Measurements from ENCODE around the gene UTY.

UTY gene

GRCh38 chrY:13339381-13339780, 140.5 kb downstream of the UTY start:
- no peak for DNase-seq
- Histone ChIP-seq H3K4me3 (ENCODE audit: low read length) (no peak overlapping the region), H3K9me2 (replicated peaks; ENCODE audit: insufficient read depth, low read length) (no peaks in the 10 kb centered on the region), H3K27ac (ENCODE audit: low read length) (no peak overlapping the region), H3K36me3 (replicated peaks; ENCODE audit: insufficient read depth, low read length) (no peaks in the 10 kb centered on the region), H2AFZ (ENCODE audit: low read length) (no peak overlapping the region), H3K79me2 (ENCODE audit: low read length) (no peaks in the 10 kb centered on the region), H3K9me3 (replicated peaks; ENCODE audit: insufficient read depth, low read length) (no peaks in the 10 kb centered on the region), H4K20me1 (ENCODE audit: insufficient read depth, low read length) (no peaks in the 10 kb centered on the region), H3K4me1 (ENCODE audit: low read length) (no peaks in the 10 kb centered on the region), H3K27me3 (replicated peaks; ENCODE audit: insufficient read depth, low read length) (no peaks in the 10 kb centered on the region), H3F3A (ENCODE audit: insufficient read depth, low read length) (no peaks in the 10 kb centered on the region), H3K9ac (ENCODE audit: low read length) (no peak overlapping the region), H3K4me2 (ENCODE audit: low read depth, low read length) (no peak overlapping the region)
- TF ChIP-seq EZH2phosphoT487 (IDR thresholded peaks at IDR 0.05; ENCODE audit: low read length): no peak
- TF ChIP-seq, protein P1, sequence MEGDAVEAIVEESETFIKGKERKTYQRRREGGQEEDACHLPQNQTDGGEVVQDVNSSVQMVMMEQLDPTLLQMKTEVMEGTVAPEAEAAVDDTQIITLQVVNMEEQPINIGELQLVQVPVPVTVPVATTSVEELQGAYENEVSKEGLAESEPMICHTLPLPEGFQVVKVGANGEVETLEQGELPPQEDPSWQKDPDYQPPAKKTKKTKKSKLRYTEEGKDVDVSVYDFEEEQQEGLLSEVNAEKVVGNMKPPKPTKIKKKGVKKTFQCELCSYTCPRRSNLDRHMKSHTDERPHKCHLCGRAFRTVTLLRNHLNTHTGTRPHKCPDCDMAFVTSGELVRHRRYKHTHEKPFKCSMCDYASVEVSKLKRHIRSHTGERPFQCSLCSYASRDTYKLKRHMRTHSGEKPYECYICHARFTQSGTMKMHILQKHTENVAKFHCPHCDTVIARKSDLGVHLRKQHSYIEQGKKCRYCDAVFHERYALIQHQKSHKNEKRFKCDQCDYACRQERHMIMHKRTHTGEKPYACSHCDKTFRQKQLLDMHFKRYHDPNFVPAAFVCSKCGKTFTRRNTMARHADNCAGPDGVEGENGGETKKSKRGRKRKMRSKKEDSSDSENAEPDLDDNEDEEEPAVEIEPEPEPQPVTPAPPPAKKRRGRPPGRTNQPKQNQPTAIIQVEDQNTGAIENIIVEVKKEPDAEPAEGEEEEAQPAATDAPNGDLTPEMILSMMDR (IDR thresholded peaks at IDR 0.05; ENCODE audit: low read length): no peak
- no peak for TF ChIP-seq EZH2 (optimal IDR thresholded peaks at IDR 0.05; ENCODE audit: low read depth, low read length)

- Histone ChIP-seq H3K4me2 (ENCODE audit: low read depth, low read length) (no peak overlapping the region), H3K9ac (ENCODE audit: low read length) (no peak overlapping the region), H2AFZ (ENCODE audit: low read length) (no peak overlapping the region), H3K36me3 (replicated peaks; ENCODE audit: insufficient read depth, low read length) (no peaks in the 10 kb centered on the region), H3K9me3 (replicated peaks; ENCODE audit: insufficient read depth, low read length) (no peaks in the 10 kb centered on the region), H3K4me1 (ENCODE audit: low read length) (no peaks in the 10 kb centered on the region), H3K79me2 (ENCODE audit: low read length) (no peaks in the 10 kb centered on the region), H3F3A (ENCODE audit: insufficient read depth, low read length) (no peaks in the 10 kb centered on the region), H4K20me1 (ENCODE audit: insufficient read depth, low read length) (no peaks in the 10 kb centered on the region), H3K9me2 (replicated peaks; ENCODE audit: insufficient read depth, low read length) (no peaks in the 10 kb centered on the region), H3K4me3 (ENCODE audit: low read length) (no peak overlapping the region), H3K27ac (ENCODE audit: low read length) (no peak overlapping the region), H3K27me3 (replicated peaks; ENCODE audit: insufficient read depth, low read length) (no peaks in the 10 kb centered on the region)
- DNase-seq: no peak
- no peak for TF ChIP-seq EZH2 (optimal IDR thresholded peaks at IDR 0.05; ENCODE audit: low read depth, low read length)
- no peak for TF ChIP-seq EZH2phosphoT487 (IDR thresholded peaks at IDR 0.05; ENCODE audit: low read length)
These were observed 141.1 kb downstream of the UTY start for GRCh38 chrY:13338711-13339110.

DNA sequence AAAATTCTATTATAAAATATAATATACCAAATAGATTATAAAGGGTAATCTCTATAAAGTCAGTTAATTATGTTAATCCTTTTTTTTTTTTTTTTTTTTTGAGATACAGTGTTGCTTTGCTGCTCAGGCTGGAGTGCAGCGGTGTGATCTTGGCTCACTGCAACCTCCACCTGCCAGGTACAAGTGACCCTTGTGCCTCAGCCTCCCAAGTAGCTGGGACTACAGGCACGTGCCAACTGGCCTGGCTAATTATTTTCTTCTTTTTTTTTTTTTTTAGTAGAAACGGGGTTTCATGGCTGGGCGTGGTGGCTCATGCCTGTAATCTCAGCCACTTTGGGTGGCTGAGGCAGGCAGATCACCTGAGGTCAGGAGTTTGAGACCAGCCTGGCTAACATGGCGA, 141.9 kb downstream of the UTY start:
- no peaks in the 10 kb centered on the region for H3K36me3 ChIP-seq (replicated peaks; ENCODE audit: insufficient read depth, low read length)
- no peak overlapping the region for H2AFZ ChIP-seq (ENCODE audit: low read length)
- no peak overlapping the region for H3K4me2 ChIP-seq (ENCODE audit: low read depth, low read length)
- no peaks in the 10 kb centered on the region for H3K27me3 ChIP-seq (replicated peaks; ENCODE audit: insufficient read depth, low read length)
- H3K27ac ChIP-seq (ENCODE audit: low read length): no peak overlapping the region
- no peak for DNase-seq
- no peaks in the 10 kb centered on the region for H3K79me2 ChIP-seq (ENCODE audit: low read length)
- TF ChIP-seq, protein P1 (IDR thresholded peaks at IDR 0.05; ENCODE audit: low read length): no peak
- no peak for TF ChIP-seq EZH2 (optimal IDR thresholded peaks at IDR 0.05; ENCODE audit: low read depth, low read length)
- TF ChIP-seq EZH2phosphoT487 (IDR thresholded peaks at IDR 0.05; ENCODE audit: low read length): no peak
- no peaks in the 10 kb centered on the region for H4K20me1 ChIP-seq (ENCODE audit: insufficient read depth, low read length)
- no peaks in the 10 kb centered on the region for H3K4me1 ChIP-seq (ENCODE audit: low read length)
- no peak overlapping the region for H3K4me3 ChIP-seq (ENCODE audit: low read length)
- no peaks in the 10 kb centered on the region for H3K9me3 ChIP-seq (replicated peaks; ENCODE audit: insufficient read depth, low read length)
- H3K9me2 ChIP-seq (replicated peaks; ENCODE audit: insufficient read depth, low read length): no peaks in the 10 kb centered on the region
- H3K9ac ChIP-seq (ENCODE audit: low read length): no peak overlapping the region
- no peaks in the 10 kb centered on the region for H3F3A ChIP-seq (ENCODE audit: insufficient read depth, low read length)

DNA sequence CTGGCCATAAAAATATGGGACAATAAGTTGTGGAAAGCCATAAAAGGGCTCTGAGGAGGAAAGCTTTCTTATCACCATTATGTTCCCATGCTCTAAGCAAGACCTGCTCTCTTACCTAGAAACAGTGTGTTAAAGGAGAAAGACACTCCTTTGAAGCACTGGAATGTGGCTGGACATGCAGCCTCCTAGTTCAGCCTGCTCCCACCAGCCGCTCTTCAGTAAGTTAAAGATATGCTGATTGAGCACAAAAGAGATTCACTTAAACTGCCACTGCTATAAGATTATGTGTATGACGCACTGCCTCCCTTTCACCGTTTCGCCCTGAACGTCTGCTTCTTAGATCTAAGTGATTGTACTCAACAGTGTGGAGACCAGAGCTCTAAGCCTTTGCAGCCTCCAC, 146.0 kb downstream of the UTY start:
- no peaks in the 10 kb centered on the region for H3F3A ChIP-seq (ENCODE audit: insufficient read depth, low read length)
- H3K4me2 ChIP-seq (ENCODE audit: low read depth, low read length): no peak overlapping the region
- TF ChIP-seq, protein P1 (IDR thresholded peaks at IDR 0.05; ENCODE audit: low read length): no peak
- TF ChIP-seq EZH2phosphoT487 (IDR thresholded peaks at IDR 0.05; ENCODE audit: low read length): no peak
- no peak for TF ChIP-seq EZH2 (optimal IDR thresholded peaks at IDR 0.05; ENCODE audit: low read depth, low read length)
- H3K9ac ChIP-seq (ENCODE audit: low read length): no peak overlapping the region
- H3K36me3 ChIP-seq (replicated peaks; ENCODE audit: insufficient read depth, low read length): no peaks in the 10 kb centered on the region
- no peaks in the 10 kb centered on the region for H4K20me1 ChIP-seq (ENCODE audit: insufficient read depth, low read length)
- DNase-seq: no peak
- H2AFZ ChIP-seq (ENCODE audit: low read length): no peak overlapping the region
- no peaks in the 10 kb centered on the region for H3K27me3 ChIP-seq (replicated peaks; ENCODE audit: insufficient read depth, low read length)
- H3K9me3 ChIP-seq (replicated peaks; ENCODE audit: insufficient read depth, low read length): no peaks in the 10 kb centered on the region
- H3K4me3 ChIP-seq (ENCODE audit: low read length): no peak overlapping the region
- H3K9me2 ChIP-seq (replicated peaks; ENCODE audit: insufficient read depth, low read length): no peaks in the 10 kb centered on the region
- no peaks in the 10 kb centered on the region for H3K79me2 ChIP-seq (ENCODE audit: low read length)
- H3K27ac ChIP-seq (ENCODE audit: low read length): no peak overlapping the region
- no peaks in the 10 kb centered on the region for H3K4me1 ChIP-seq (ENCODE audit: low read length)

Data from MM.1S (cell line).